ENCODE results near the gene ACKR3.

- TF ChIP-seq GATA2 (IDR thresholded peaks at IDR 0.05; ENCODE audit: low read depth, low read length) (no peak), GATA3 (IDR thresholded peaks at IDR 0.05; ENCODE audit: low read depth, low read length) (no peak)
Observed at GRCh38 chr2:236576953-236577352, 7.3 kb downstream of the ACKR3 start.
